Neutrophil (primary cell): ENCODE results near the gene BDH2.

Experiments
- H3K27ac ChIP-seq: fragments of 200-600 bp; sonication (generic); 2 replicates; pipeline ENCODE4 v1.5.1; 2016; ENCODE audit warnings: mild to moderate bottlenecking, moderate library complexity
- H3K27me3 ChIP-seq: fragments of 200-600 bp; sonication (generic); 2 replicates; pipeline ENCODE4 v1.6.0; 2016; ENCODE audit warnings: mild to moderate bottlenecking
- H3K36me3 ChIP-seq: fragments of 200-600 bp; sonication (generic); 2 replicates; pipeline ENCODE4 v1.5.1; 2017
- H3K4me1 ChIP-seq, 2 experiments: fragments of 200-600 bp in 1 of 2; sonication (generic) in 1 of 2; 1 replicate in 1 of 2; 2 replicates in 1 of 2; pipeline versions ENCODE4 v1.5.1 to v1.6.1; 2013 to 2016; ENCODE audit warnings: low read depth in 1 of 2, low read length in 1 of 2, mild to moderate bottlenecking in 1 of 2, moderate library complexity in 1 of 2; ENCODE audit not compliant: control insufficient read depth in 1 of 2, insufficient read depth in 1 of 2
- H3K4me3 ChIP-seq, 2 experiments: fragments of 200-600 bp in 1 of 2; sonication (generic) in 1 of 2; 1 replicate in 1 of 2; 2 replicates in 1 of 2; pipeline ENCODE4 v1.5.1; 2013 to 2016; ENCODE audit warnings: low read depth in 1 of 2, low read length in 1 of 2, mild to moderate bottlenecking in 1 of 2, moderate library complexity in 1 of 2
- H3K9me3 ChIP-seq: fragments of 200-600 bp; sonication (generic); 2 replicates; pipeline ENCODE4 v1.5.1; 2016
- TF ChIP-seq, protein P1 (sequence below): fragments of 200-600 bp; sonication (generic); IDR thresholded peaks from 2 replicates; pipeline ENCODE4 v1.5.1; 2016; ENCODE audit warnings: antibody characterized with exemption

BDH2 gene

DNA sequence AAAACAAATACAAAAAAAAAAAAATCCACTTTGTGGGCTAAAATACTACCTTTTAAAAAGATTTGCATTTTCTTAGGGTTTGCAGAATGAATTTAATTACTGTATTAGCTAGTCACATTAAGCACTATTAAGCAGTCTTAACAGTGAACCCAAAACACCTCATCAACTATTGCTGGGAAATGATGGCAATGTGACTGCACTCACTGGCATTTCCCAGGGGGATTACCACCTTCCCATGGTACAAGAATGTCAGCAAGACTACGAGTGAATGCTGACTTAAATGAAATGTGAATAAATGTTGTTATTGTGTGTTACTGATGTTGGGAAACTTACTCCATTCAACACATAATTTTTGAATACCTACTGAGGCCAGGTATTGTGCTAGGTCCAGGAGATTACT lies 13.1 kb downstream of the BDH2 start:
- Histone ChIP-seq H3K4me1 (no peaks in the 10 kb centered on the region), H3K4me3 (no peak overlapping the region), H3K27ac (no peak overlapping the region), H3K9me3 (no peaks in the 10 kb centered on the region), H3K36me3 (no peaks in the 10 kb centered on the region), H3K27me3 (no peaks in the 10 kb centered on the region)
- TF ChIP-seq, protein P1, sequence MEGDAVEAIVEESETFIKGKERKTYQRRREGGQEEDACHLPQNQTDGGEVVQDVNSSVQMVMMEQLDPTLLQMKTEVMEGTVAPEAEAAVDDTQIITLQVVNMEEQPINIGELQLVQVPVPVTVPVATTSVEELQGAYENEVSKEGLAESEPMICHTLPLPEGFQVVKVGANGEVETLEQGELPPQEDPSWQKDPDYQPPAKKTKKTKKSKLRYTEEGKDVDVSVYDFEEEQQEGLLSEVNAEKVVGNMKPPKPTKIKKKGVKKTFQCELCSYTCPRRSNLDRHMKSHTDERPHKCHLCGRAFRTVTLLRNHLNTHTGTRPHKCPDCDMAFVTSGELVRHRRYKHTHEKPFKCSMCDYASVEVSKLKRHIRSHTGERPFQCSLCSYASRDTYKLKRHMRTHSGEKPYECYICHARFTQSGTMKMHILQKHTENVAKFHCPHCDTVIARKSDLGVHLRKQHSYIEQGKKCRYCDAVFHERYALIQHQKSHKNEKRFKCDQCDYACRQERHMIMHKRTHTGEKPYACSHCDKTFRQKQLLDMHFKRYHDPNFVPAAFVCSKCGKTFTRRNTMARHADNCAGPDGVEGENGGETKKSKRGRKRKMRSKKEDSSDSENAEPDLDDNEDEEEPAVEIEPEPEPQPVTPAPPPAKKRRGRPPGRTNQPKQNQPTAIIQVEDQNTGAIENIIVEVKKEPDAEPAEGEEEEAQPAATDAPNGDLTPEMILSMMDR = no peak

DNA sequence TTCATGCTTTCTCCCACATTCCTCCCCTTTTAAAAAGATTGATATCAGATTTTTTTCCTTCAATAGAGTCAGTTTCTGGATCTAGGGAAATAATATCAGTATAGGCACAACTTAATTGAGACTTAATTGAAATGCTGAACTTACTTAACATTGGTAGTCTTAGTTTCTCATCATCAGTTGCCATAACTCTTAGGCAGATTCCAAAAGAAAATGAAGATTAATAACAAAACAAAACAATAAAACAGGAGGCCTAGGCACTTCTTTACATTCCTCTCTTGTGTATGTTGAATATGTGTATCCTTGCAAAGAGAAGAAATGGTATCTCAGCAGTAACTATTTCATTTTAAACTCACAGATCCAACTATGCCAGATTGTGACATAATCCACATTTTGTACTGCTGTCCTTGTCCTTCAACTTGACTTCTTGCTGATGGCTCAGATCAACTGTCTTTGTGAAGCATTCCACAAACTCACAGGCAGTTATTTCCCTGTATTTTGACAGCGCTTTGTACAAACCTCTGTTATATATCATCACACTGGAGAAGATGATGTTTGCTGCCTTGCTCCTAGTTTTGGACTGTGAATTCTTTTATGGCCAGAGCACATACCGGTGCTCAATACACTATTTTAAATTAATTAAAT lies 14.0 kb downstream of the BDH2 start:
- Histone ChIP-seq H3K4me3 (no peak overlapping the region), H3K9me3 (no peaks in the 10 kb centered on the region), H3K36me3 (no peaks in the 10 kb centered on the region), H3K27ac (no peak overlapping the region), H3K4me1 (no peaks in the 10 kb centered on the region), H3K27me3 (no peaks in the 10 kb centered on the region)
- TF ChIP-seq, protein P1 = no peak

DNA sequence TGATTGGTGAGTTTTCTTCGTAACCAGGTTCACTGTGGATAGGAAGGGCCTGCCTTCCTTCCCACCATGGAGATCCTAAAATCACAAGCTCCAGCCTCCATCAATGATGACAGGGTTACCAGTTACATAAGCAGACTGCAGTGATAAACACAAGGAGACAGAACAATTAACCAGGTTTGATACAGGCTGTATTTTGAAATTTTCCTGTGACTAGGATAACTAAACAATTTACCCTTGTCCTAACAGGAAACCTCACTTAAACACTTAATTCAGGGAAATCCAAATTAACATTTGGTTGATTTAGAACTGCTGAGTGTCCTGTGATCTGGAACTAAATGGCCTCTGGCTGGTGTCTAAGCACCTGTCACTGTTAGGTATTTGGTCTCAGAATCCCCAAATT lies 20.0 kb downstream of the BDH2 start:
- Histone ChIP-seq H3K4me3 (no peak overlapping the region), H3K9me3 (no peaks in the 10 kb centered on the region), H3K27ac (no peak overlapping the region), H3K27me3 (peaks cover 26% of the 10 kb centered on the region), H3K4me1 (peaks cover 14 to 16% of the 10 kb centered on the region in 2 experiments), H3K36me3 (no peaks in the 10 kb centered on the region)
- TF ChIP-seq, protein P1 = no peak

DNA sequence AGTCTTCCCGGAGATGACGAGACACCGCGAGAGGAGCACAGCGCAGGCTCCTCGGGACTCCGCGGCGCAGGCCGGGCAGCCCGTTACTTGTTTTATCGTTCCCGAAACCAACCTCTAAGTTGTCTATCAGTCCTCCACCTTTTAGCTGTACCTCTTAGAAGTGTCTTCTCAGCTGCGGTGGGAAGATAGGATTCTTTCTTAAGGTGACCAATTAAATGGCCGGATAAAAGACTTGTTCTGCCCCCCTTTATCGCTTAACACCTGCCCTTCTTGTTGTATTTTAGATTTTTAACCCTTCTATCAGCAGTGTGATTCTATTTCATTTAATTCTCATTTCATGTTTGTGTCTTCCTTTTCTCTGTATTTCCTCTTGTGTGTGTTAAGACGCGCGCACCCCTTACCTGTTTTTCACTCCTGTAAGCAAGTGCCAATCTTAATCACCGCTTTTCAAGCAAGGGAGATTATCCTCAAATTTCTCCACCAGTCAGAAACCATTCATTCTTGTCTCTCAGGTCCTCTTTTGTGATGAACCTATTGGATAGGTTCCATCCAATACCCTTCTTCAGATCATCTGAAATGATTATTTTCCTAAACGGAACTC lies 22.8 kb downstream of the BDH2 start, which contains the start of gene SLC9B2:
Gene SLC9B2 (minus strand): TSS at position 15 of the 601 bp plus-strand sequence. CDS start 9,211 bp downstream, outside the sequence.
- Histone ChIP-seq H3K4me3 (peak within 1 kb of the TSS; percentile 53 to 72), H3K27ac (no peak within 1 kb of the TSS), H3K27me3 (peaks cover 26% of the 10 kb centered on the region), H3K4me1 (peaks cover 14 to 16% of the 10 kb centered on the region in 2 experiments), H3K36me3 (no peaks in the 10 kb centered on the region), H3K9me3 (no peaks in the 10 kb centered on the region)
- TF ChIP-seq, protein P1 = no peak

DNA sequence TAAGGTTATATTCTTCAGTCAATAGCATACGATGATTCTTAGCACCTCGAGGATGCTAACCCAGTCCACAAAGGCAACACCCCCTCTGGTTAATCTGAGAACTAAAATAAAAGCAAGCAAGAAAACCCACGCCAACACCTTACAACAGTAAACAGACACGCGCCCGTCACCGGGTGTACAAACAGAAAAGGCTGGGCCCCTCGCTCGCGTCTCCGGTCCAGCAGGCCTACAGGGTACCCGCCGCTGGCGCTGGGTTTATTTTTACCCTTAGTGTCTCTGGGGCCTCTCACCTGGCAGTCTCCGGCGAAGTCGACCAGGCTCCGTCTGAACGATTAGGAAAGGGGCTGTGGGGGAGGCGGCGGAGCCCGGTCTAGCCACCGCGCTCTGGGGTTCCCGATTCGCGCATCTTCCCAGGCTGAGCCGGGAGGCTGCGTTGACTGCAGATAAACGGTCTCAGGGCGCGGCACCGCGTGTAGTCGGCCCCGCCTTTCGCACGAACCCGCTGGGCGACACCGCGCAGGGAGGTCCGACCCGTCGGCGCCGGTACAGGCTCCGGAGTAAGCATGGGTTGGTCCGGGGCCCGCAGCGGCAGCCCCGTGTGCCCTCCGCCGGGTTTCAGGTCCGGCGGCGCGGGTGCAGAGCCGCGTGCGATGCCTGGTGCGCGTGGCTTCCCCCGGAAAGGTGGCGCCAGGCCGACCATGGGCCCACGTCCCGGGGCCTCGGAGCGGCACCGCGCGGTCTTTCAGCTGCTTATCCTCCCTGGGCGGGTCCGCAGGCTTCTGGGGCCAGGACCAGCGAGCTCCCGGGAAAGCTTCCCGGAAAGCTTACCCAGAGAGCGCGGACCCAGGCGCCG lies 23.5 kb downstream of the BDH2 start:
- no peaks in the 10 kb centered on the region for H3K36me3 ChIP-seq
- H3K9me3 ChIP-seq = no peaks in the 10 kb centered on the region
- H3K4me3 ChIP-seq = peak overlapping the region; percentile 53 to 72
- peaks cover 26% of the 10 kb centered on the region for H3K27me3 ChIP-seq
- H3K4me1 ChIP-seq = peaks cover 14 to 16% of the 10 kb centered on the region in 2 experiments
- TF ChIP-seq, protein P1 = no peak
- no peak overlapping the region for H3K27ac ChIP-seq
